WERI-Rb-1 (cell line): ENCODE measurements around the gene MAN1C1.

ENCODE experiments used
- DNase-seq: peaks from one replicate; pipeline ENCODE4 v3.0.0-alpha.2; 2020
- H3K27ac ChIP-seq: fragments of 250-450 bp; sonication (Bioruptor Pico); 2 replicates; pipeline ENCODE4 v1.5.1; 2020; ENCODE audit warnings: mild to moderate bottlenecking, moderate library complexity
- H3K27me3 ChIP-seq: fragments of 250-450 bp; sonication (Bioruptor Pico); 2 replicates; pipeline ENCODE4 v1.5.1; 2021; ENCODE audit warnings: mild to moderate bottlenecking, low read depth, moderate library complexity; ENCODE audit not compliant: insufficient read depth, severe bottlenecking
- H3K36me3 ChIP-seq: fragments of 250-450 bp; sonication (Bioruptor Pico); 2 replicates; pipeline ENCODE4 v1.5.1; 2020; ENCODE audit warnings: mild to moderate bottlenecking, moderate library complexity
- H3K4me3 ChIP-seq: 2 replicates; pipeline ENCODE4 v1.5.1; 2011; ENCODE audit warnings: low read depth, mild to moderate bottlenecking, control low read depth, low read length
- H3K9me3 ChIP-seq: fragments of 250-450 bp; sonication (Bioruptor Pico); 2 replicates; pipeline ENCODE4 v1.5.1; 2021; ENCODE audit warnings: mild to moderate bottlenecking, moderate library complexity; ENCODE audit not compliant: severe bottlenecking
- CTCF ChIP-seq: IDR thresholded peaks from 2 replicates; pipeline ENCODE4 v1.5.1; 2011; ENCODE audit warnings: low read depth, mild to moderate bottlenecking, control low read depth, inconsistent platforms, low read length

Gene MAN1C1

DNA sequence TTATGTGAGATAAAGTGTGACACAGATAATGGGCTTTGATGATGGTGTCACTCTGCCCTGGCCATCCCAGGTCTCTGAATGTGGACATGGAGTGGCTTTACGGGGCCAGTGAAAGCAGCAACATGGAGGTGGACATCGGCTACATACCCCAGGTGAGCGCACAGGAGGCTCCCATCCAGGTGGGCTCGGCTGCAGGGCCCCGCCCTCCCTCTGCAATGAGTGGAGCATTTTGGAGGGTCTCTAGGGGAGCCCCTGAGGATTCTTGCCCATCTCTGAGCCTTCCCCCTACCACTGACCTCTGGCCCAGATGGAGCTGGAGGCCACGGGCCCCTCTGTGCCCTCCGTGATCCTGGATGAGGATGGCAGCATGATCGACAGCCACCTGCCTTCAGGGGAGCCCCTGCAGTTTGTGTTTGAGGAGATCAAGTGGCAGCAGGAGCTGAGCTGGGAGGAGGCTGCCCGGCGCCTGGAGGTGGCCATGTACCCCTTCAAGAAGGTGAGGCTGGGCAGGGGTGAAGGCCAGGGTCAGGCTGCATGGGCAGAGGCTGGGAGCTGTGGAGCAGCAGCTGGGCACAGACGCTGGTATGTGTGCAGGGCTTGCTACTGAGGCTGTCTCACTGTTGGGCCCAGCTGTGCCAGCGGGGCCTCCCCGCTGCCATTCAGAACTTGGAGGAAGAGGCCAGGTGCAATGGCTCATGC lies 194.9 kb downstream of the MAN1C1 start:
- Histone ChIP-seq H3K27ac (no peak overlapping the region), H3K27me3 (no peaks in the 10 kb centered on the region), H3K36me3 (peaks cover 20% of the 10 kb centered on the region), H3K9me3 (no peaks in the 10 kb centered on the region), H3K4me3 (no peak overlapping the region)
- no peak for TF ChIP-seq CTCF
- DNase-seq = no peak

GRCh38 chr1:25813071-25813733 lies 196.6 kb downstream of the MAN1C1 start:
- Histone ChIP-seq H3K27ac (no peak overlapping the region), H3K9me3 (no peaks in the 10 kb centered on the region), H3K36me3 (peaks cover 20% of the 10 kb centered on the region), H3K4me3 (no peak overlapping the region), H3K27me3 (no peaks in the 10 kb centered on the region)
- TF ChIP-seq CTCF = no peak
- DNase-seq = no peak

GRCh38 chr1:25813734-25814471 lies 197.3 kb downstream of the MAN1C1 start:
- H3K27me3 ChIP-seq = no peaks in the 10 kb centered on the region
- H3K36me3 ChIP-seq = peaks cover 19% of the 10 kb centered on the region
- no peak overlapping the region for H3K27ac ChIP-seq
- no peak overlapping the region for H3K4me3 ChIP-seq
- no peaks in the 10 kb centered on the region for H3K9me3 ChIP-seq
- TF ChIP-seq CTCF = peak; percentile 26; the same call in 1 of the 2 replicates
- DNase-seq = no peak

GRCh38 chr1:25814549-25815087 lies 198.0 kb downstream of the MAN1C1 start:
- no peaks in the 10 kb centered on the region for H3K27me3 ChIP-seq
- H3K27ac ChIP-seq = no peak overlapping the region
- DNase-seq = no peak
- no peak overlapping the region for H3K4me3 ChIP-seq
- H3K9me3 ChIP-seq = no peaks in the 10 kb centered on the region
- H3K36me3 ChIP-seq = peaks cover 15% of the 10 kb centered on the region
- TF ChIP-seq CTCF = no peak

DNA sequence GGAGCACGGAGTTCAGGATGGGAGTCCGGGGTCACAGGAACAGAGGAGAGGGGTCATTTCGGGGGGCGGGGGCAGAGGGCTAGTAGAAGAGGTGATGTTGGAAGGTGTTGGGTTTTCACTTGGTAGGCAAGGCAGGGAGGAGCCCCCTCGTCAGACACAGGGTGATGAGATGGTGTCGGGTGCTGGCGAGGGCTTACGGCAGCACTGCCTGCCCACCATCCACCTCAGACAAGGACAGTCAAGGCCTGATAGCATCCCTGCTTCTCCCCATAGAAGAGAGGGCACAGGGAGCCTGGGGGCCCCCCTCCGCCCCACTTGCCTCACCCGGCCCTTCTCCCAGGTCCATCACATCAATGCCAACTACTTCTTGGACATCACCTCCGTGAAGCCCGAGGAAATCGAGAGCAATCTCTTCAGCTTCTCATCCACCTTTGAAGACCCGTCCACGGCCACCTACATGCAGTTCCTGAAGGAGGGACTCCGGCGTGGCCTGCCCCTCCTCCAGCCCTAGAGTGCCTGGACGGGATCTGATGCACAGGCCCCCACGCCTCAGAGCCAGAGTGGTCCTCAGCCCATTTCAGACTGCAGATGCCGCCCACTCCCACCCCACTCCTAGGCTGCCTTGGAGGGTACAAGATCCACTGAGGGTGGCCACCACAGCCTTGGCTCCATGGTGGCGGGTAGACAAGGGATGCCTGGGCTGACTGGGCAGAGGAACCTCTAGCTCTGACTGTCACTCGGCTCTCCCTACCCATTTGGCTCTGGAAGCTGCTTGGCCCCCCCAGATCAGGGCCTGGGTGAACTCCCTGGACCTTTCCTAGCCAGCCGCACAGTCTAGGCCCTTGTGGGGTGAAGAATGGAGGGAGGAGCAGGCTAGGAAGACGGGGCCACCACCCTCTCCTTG lies 198.9 kb downstream of the MAN1C1 start:
- DNase-seq = no peak
- Histone ChIP-seq H3K36me3 (peaks cover 7% of the 10 kb centered on the region), H3K27me3 (no peaks in the 10 kb centered on the region), H3K27ac (no peak overlapping the region), H3K9me3 (no peaks in the 10 kb centered on the region), H3K4me3 (no peak overlapping the region)
- no peak for TF ChIP-seq CTCF
